Neuronal stem cell (in vitro differentiated cells): ENCODE results near the gene GPR34.

Experiments
- DNase-seq: peaks from one replicate; pipeline ENCODE4 v3.0.0-alpha.2; 2013; ENCODE audit warnings: low spot score
- H2AFZ ChIP-seq: one replicate; pipeline ENCODE4 v1.6.1; 2013; ENCODE audit warnings: mild to moderate bottlenecking, low read length, inconsistent platforms
- H2AK5ac ChIP-seq: 2 replicates; pipeline ENCODE4 v1.6.1; 2013; ENCODE audit warnings: low read depth, mild to moderate bottlenecking, inconsistent platforms, low read length, moderate library complexity, mixed read lengths
- H2BK120ac ChIP-seq: 2 replicates; pipeline ENCODE4 v1.6.1; 2013; ENCODE audit warnings: low read depth, mild to moderate bottlenecking, inconsistent platforms, low read length, moderate library complexity, mixed read lengths
- H2BK12ac ChIP-seq: one replicate; pipeline ENCODE4 v1.6.1; 2013; ENCODE audit warnings: low read length, inconsistent platforms
- H2BK15ac ChIP-seq: 2 replicates; pipeline ENCODE4 v1.6.1; 2013; ENCODE audit warnings: mild to moderate bottlenecking, low read length, inconsistent platforms, mixed read lengths
- H2BK5ac ChIP-seq: one replicate; pipeline ENCODE4 v1.6.1; 2013; ENCODE audit warnings: inconsistent platforms, mild to moderate bottlenecking, low read length, moderate library complexity
- H3K14ac ChIP-seq: one replicate; pipeline ENCODE4 v1.6.1; 2013; ENCODE audit warnings: low read length, inconsistent platforms
- H3K18ac ChIP-seq: 2 replicates; pipeline ENCODE4 v1.6.1; 2013; ENCODE audit warnings: low read length, inconsistent platforms
- H3K23ac ChIP-seq: 2 replicates; pipeline ENCODE4 v1.6.1; 2013; ENCODE audit warnings: low read depth, mild to moderate bottlenecking, mixed read lengths, low read length, inconsistent platforms; ENCODE audit not compliant: poor library complexity
- H3K27ac ChIP-seq: replicated peaks from 3 replicates; pipeline ENCODE4 v1.5.1; 2013; ENCODE audit warnings: low read length, inconsistent platforms
- H3K27me3 ChIP-seq, 3 experiments: 2 replicates each; pipeline ENCODE4 v1.6.1; 2013; ENCODE audit warnings: low read length in 3 of 3, mild to moderate bottlenecking in 2 of 3, inconsistent platforms in 1 of 3, low read depth in 1 of 3, mixed read lengths in 1 of 3, moderate library complexity in 1 of 3; ENCODE audit not compliant: control insufficient read depth in 3 of 3, insufficient read depth in 3 of 3
- H3K36me3 ChIP-seq, 2 donors: replicated peaks in 1 of 2; 2 replicates each; pipeline ENCODE4 v1.6.1; 2013; ENCODE audit warnings: low read length in 2 of 2; ENCODE audit not compliant: control insufficient read depth in 2 of 2, insufficient read depth in 2 of 2
- H3K4ac ChIP-seq: 2 replicates; pipeline ENCODE4 v1.6.1; 2013; ENCODE audit warnings: inconsistent platforms, mild to moderate bottlenecking, low read length, moderate library complexity
- H3K4me1 ChIP-seq, 2 donors: 1 replicate in 1 of 2; 2 replicates in 1 of 2; pipeline ENCODE4 v1.6.1; 2013; ENCODE audit warnings: low read length in 2 of 2, low read depth in 1 of 2; ENCODE audit not compliant: control insufficient read depth in 2 of 2, insufficient read depth in 1 of 2
- H3K4me2 ChIP-seq: one replicate; pipeline ENCODE4 v1.6.1; 2013; ENCODE audit warnings: mild to moderate bottlenecking, low read length, inconsistent platforms; ENCODE audit not compliant: insufficient read depth, poor library complexity, severe bottlenecking
- H3K4me3 ChIP-seq, 2 donors: 2 replicates each; pipeline ENCODE4 v1.5.1; 2013; ENCODE audit warnings: low read length in 2 of 2, mild to moderate bottlenecking in 2 of 2, inconsistent platforms in 1 of 2, moderate library complexity in 1 of 2
- H3K79me1 ChIP-seq: one replicate; pipeline ENCODE4 v1.6.1; 2013; ENCODE audit warnings: low read depth, mild to moderate bottlenecking, inconsistent platforms, low read length, moderate library complexity
- H3K9ac ChIP-seq: one replicate; pipeline ENCODE4 v1.6.1; 2013; ENCODE audit warnings: mild to moderate bottlenecking, low read depth, low read length, inconsistent platforms; ENCODE audit not compliant: poor library complexity
- H3K9me3 ChIP-seq, 2 donors: replicated peaks in 1 of 2; 2 replicates each; pipeline versions ENCODE3 to v1.6.1; 2013; ENCODE audit warnings: low read length in 2 of 2, mild to moderate bottlenecking in 2 of 2, inconsistent platforms in 1 of 2, low read depth in 1 of 2, mixed read lengths in 1 of 2, moderate library complexity in 1 of 2; ENCODE audit not compliant: control insufficient read depth in 2 of 2, insufficient read depth in 1 of 2
- H4K8ac ChIP-seq: one replicate; pipeline ENCODE4 v1.6.1; 2013; ENCODE audit warnings: low read depth, mild to moderate bottlenecking, inconsistent platforms, low read length, moderate library complexity
- H4K91ac ChIP-seq: one replicate; pipeline ENCODE4 v1.6.1; 2013; ENCODE audit warnings: low read length, low read depth, mild to moderate bottlenecking, inconsistent platforms; ENCODE audit not compliant: poor library complexity
- WGBS, 2 donors: extraction: QIAGEN DNeasy Blood & Tissue Kit; methylation state at CpG; one replicate each; pipeline ENCODE4 v1.1.7; 2013; ENCODE audit warnings: missing lambda C conversion rate in 2 of 2, mixed read lengths in 1 of 2; ENCODE audit not compliant: insufficient read length in 2 of 2, insufficient replicate concordance in 1 of 2; ENCODE audit errors: extremely low coverage in 2 of 2; 5-methylcytosine and 5-hydroxymethylcytosine counted together

GPR34 gene

GRCh38 chrX:41703574-41704029 is 14.8 kb downstream of the GPR34 start:
- Histone ChIP-seq H3K4me2 (no peak overlapping the region), H3K36me3 (no peaks in the 10 kb centered on the region), H2BK15ac (no peak overlapping the region), H3K9ac (no peak overlapping the region), H2BK120ac (no peak overlapping the region), H3K14ac (no peak overlapping the region), H2BK12ac (no peak overlapping the region), H2AFZ (no peak overlapping the region), H3K9me3 (no peaks in the 10 kb centered on the region), H3K4me1 (no peaks in the 10 kb centered on the region), H4K8ac (no peak overlapping the region), H3K4ac (no peak overlapping the region), H2AK5ac (no peak overlapping the region), H3K4me3 (no peak overlapping the region), H2BK5ac (no peak overlapping the region), H3K27ac (no peak overlapping the region), H3K79me1 (no peaks in the 10 kb centered on the region), H3K18ac (no peak overlapping the region), H4K91ac (no peak overlapping the region), H3K27me3 (no peaks in the 10 kb centered on the region), H3K23ac (no peak overlapping the region)
- no peak for DNase-seq

DNA sequence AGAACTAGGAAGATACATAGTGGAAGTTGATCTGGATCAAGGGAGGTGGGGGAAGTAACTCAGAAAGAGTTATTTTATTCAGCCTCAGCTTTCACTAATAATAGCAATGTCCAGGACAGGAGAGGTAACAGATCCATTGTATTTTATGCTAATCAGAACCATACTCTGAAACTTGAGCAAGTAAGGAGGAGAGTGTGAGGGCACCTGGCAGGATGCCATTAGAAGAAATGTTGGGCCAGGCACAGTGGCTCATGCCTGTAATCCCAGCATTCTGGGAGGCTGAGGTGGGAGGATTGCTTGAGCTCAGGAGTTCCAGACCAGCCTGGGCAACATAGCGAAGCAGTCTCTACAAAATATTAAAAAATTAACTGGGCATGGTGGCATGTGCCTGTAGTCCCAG is 16.3 kb downstream of the GPR34 start:
- no peaks in the 10 kb centered on the region for H3K79me1 ChIP-seq
- H3K27ac ChIP-seq = no peak overlapping the region
- no peak overlapping the region for H2BK12ac ChIP-seq
- no peaks in the 10 kb centered on the region for H3K36me3 ChIP-seq
- no peak overlapping the region for H2BK5ac ChIP-seq
- H2BK15ac ChIP-seq = no peak overlapping the region
- no peak overlapping the region for H3K9ac ChIP-seq
- H3K4me3 ChIP-seq = no peak overlapping the region
- H4K91ac ChIP-seq = no peak overlapping the region
- H3K4me1 ChIP-seq = no peaks in the 10 kb centered on the region
- H2AK5ac ChIP-seq = no peak overlapping the region
- no peaks in the 10 kb centered on the region for H3K27me3 ChIP-seq
- DNase-seq = no peak
- no peak overlapping the region for H3K18ac ChIP-seq
- no peak overlapping the region for H3K23ac ChIP-seq
- no CpG with 5 or more reads among the region's 1 CpG for WGBS, 2 donors
- H3K9me3 ChIP-seq = no peaks in the 10 kb centered on the region
- H3K4me2 ChIP-seq = no peak overlapping the region
- H3K14ac ChIP-seq = no peak overlapping the region
- no peak overlapping the region for H2AFZ ChIP-seq
- H4K8ac ChIP-seq = no peak overlapping the region
- no peak overlapping the region for H3K4ac ChIP-seq
- H2BK120ac ChIP-seq = no peak overlapping the region

DNA sequence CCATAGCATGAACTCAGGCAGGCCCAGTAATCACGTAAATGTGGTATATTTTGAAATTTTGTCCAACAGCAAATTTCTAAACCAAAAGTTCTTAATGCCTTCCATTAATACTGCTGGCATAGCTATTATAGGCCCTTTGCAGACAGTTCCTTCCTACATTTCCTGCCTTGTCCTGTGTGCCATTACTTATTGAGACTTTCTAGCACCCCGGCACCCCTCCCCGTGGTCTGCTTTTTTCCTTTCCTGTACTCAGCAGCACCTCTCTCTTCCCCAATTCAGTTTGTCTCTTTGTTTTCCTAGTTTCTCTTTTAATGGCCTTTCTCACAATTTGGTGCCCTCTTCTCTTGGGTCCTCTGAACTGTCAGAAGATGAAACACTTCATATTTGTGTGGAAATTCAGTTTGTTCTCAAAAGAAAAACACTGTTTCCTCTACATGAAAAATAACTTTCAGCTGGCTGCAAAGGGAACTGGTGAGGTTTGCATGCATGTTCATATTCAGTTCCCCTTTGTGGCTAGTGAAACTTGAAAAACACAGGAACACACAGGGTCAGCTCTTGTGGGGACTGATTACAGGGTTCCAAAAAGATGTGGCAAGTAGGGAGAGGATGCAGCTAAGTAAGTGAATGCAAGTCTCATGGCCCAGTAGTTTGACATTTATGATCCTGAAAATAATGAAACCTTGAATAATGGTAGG is 17.1 kb downstream of the GPR34 start:
- H2BK12ac ChIP-seq = no peak overlapping the region
- H3K9ac ChIP-seq = no peak overlapping the region
- no peaks in the 10 kb centered on the region for H3K36me3 ChIP-seq
- H3K4me2 ChIP-seq = no peak overlapping the region
- no CpG with 5 or more reads among the region's 3 CpGs for WGBS, 2 donors
- H3K14ac ChIP-seq = no peak overlapping the region
- H3K79me1 ChIP-seq = no peaks in the 10 kb centered on the region
- H3K9me3 ChIP-seq = no peaks in the 10 kb centered on the region
- no peak overlapping the region for H3K27ac ChIP-seq
- no peaks in the 10 kb centered on the region for H3K27me3 ChIP-seq
- no peak for DNase-seq
- H3K23ac ChIP-seq = no peak overlapping the region
- no peak overlapping the region for H2AK5ac ChIP-seq
- H3K4ac ChIP-seq = no peak overlapping the region
- H4K8ac ChIP-seq = no peak overlapping the region
- H2BK120ac ChIP-seq = no peak overlapping the region
- no peak overlapping the region for H4K91ac ChIP-seq
- no peaks in the 10 kb centered on the region for H3K4me1 ChIP-seq
- no peak overlapping the region for H3K4me3 ChIP-seq
- no peak overlapping the region for H2BK15ac ChIP-seq
- no peak overlapping the region for H3K18ac ChIP-seq
- no peak overlapping the region for H2AFZ ChIP-seq
- no peak overlapping the region for H2BK5ac ChIP-seq

- H3K14ac ChIP-seq = no peak overlapping the region
- no peak overlapping the region for H2AFZ ChIP-seq
- no peak overlapping the region for H3K4me3 ChIP-seq
- H2BK120ac ChIP-seq = no peak overlapping the region
- no peak overlapping the region for H2AK5ac ChIP-seq
- H2BK15ac ChIP-seq = no peak overlapping the region
- H3K23ac ChIP-seq = no peak overlapping the region
- no peak overlapping the region for H4K91ac ChIP-seq
- H3K9ac ChIP-seq = no peak overlapping the region
- H3K27me3 ChIP-seq = no peaks in the 10 kb centered on the region
- H3K18ac ChIP-seq = no peak overlapping the region
- no peak overlapping the region for H3K4ac ChIP-seq
- no peaks in the 10 kb centered on the region for H3K9me3 ChIP-seq
- H3K79me1 ChIP-seq = no peaks in the 10 kb centered on the region
- no CpG with 5 or more reads among the region's 1 CpG for WGBS, 2 donors
- DNase-seq = no peak
- no peak overlapping the region for H3K4me2 ChIP-seq
- H2BK5ac ChIP-seq = no peak overlapping the region
- H3K4me1 ChIP-seq = no peaks in the 10 kb centered on the region
- H3K27ac ChIP-seq = no peak overlapping the region
- no peak overlapping the region for H2BK12ac ChIP-seq
- H4K8ac ChIP-seq = no peak overlapping the region
- H3K36me3 ChIP-seq = no peaks in the 10 kb centered on the region
Measured at GRCh38 chrX:41707218-41707617, 18.4 kb downstream of the GPR34 start.
